ENCODE data around the gene ZNF280B. TPM values are rescaled to one million over a fixed set of nuclear protein-coding genes. Genes with fewer than 3 reads are reported as not detected.

ZNF280B gene
- total RNA-seq, 4 donors from 2014 or later = under 0.01 to 3.8 (median 0.88) TPM; not detected in 1

- no peak for TF ChIP-seq CTCF (IDR thresholded peaks at IDR 0.05)
- no peak for TF ChIP-seq POLR2A (IDR thresholded peaks at IDR 0.05)
- H3K27me3 ChIP-seq = peaks cover 0 to 5% of the 10 kb centered on the region in 2 donors
Observed at GRCh38 chr22:22440188-22440587, 68.4 kb downstream of the ZNF280B start.

More at GRCh38 chr22:22440188-22440587, 68.4 kb downstream of the ZNF280B start:
- intact Hi-C loops (cut with DNase I; ENCODE audit: low total_unique reads) = no loop called here
- Histone ChIP-seq H3K36me3 (no peaks in the 10 kb centered on the region), H3K27ac (no peak overlapping the region), H3K4me3 (no peak overlapping the region), H3K9me3 (no peaks in the 10 kb centered on the region), H3K4me1 (no peaks in the 10 kb centered on the region)
- no peak for DNase-seq

Other genes with a start within 250 kb of the ZNF280B start
- gene ZNF280A, start 11.5 kb upstream of the ZNF280B start, total RNA-seq = not detected
- gene PRAME, start 50.5 kb upstream of the ZNF280B start, total RNA-seq = 1 to 10 TPM in 1 of 4 donors, under 1 TPM in 1, not detected in 2; 0.41 to 1.3 TPM
- not detected for gene GGTLC2, start 135.9 kb upstream of the ZNF280B start, total RNA-seq

Data from uterus (tissue), 4 donors.